ENCODE data around the gene IRS2. TPM values are rescaled to one million over a fixed set of nuclear protein-coding genes. Genes with fewer than 3 reads are reported as not detected.

The IRS2 gene
- total RNA-seq, 1 donor from 2014 or later = 42.4 TPM

- intact Hi-C loops (cut with DNase I) = loop anchor here (5.0 to 10.0 kb wide), 7 partner anchors 84 to 1574 kb away; partner anchors contain the start of genes ABHD13 and LIG4
- no peak for DNase-seq (ENCODE audit: low spot score in 2 of 2)
- Histone ChIP-seq H3K4me1 (peaks cover 7 to 9% of the 10 kb centered on the region in 2 donors), H3K27ac (peak overlapping the region; percentile 12 to 62), H3K4me3 (peak overlapping the region in 1 of 2 donors; percentile 81), H3K27me3 (no peaks in the 10 kb centered on the region), H3K9me3 (no peaks in the 10 kb centered on the region), H3K36me3 (peaks cover 9% of the 10 kb centered on the region in 2 donors)
- TF ChIP-seq, protein P1, sequence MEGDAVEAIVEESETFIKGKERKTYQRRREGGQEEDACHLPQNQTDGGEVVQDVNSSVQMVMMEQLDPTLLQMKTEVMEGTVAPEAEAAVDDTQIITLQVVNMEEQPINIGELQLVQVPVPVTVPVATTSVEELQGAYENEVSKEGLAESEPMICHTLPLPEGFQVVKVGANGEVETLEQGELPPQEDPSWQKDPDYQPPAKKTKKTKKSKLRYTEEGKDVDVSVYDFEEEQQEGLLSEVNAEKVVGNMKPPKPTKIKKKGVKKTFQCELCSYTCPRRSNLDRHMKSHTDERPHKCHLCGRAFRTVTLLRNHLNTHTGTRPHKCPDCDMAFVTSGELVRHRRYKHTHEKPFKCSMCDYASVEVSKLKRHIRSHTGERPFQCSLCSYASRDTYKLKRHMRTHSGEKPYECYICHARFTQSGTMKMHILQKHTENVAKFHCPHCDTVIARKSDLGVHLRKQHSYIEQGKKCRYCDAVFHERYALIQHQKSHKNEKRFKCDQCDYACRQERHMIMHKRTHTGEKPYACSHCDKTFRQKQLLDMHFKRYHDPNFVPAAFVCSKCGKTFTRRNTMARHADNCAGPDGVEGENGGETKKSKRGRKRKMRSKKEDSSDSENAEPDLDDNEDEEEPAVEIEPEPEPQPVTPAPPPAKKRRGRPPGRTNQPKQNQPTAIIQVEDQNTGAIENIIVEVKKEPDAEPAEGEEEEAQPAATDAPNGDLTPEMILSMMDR (IDR thresholded peaks at IDR 0.05) = no peak
Measured at GRCh38 chr13:109788372-109789111, 2.2 kb upstream of the IRS2 start.

- H3K36me3 ChIP-seq = peaks cover 21% of the 10 kb centered on the region in 2 donors
- H3K9me3 ChIP-seq = no peaks in the 10 kb centered on the region
- intact Hi-C loops (cut with DNase I) = loop anchor here (2.0 to 10.0 kb wide), 9 partner anchors 85 to 1573 kb away; partner anchors contain the start of genes ABHD13 and LIG4
- DNase-seq (ENCODE audit: low spot score in 2 of 2) = peak in 1 of 2 donors; percentile 74
- no peaks in the 10 kb centered on the region for H3K27me3 ChIP-seq
- peak overlapping the region; percentile 91 to 93 for H3K27ac ChIP-seq
- peaks cover 14 to 17% of the 10 kb centered on the region in 2 donors for H3K4me1 ChIP-seq
- TF ChIP-seq, protein P1 (IDR thresholded peaks at IDR 0.05) = no peak
- peak overlapping the region; percentile 81 to 82 for H3K4me3 ChIP-seq
Measured at GRCh38 chr13:109787135-109787954, 962 bp upstream of the IRS2 start.

DNA sequence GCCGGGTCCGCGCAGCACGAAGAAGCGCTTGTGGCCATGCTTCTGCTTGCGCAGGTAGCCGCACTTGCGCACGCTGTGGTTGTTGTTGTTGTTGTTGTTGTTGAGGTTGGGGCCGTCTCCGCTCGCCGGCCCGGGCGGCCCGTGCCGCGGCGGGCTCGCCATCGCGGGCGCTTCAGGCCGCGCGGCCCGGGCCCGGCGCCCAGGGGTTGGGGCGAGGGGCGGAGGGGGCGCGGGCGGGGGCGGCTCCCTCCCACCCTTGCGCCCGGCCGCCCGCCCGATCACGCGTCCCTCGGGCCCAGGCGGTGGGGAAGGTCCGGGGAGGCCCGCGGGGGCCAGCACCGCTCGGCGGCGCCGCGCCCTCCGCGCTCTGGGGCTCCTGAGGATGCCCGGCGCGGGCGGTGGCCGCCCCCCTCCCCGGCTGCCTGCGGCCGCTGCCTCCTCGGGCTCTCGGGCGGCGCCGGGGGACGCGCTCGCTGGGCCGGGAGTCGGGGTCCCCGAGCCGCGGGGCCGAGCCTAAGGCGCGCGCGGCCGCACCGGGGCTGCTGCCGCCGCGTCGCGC lies 412 bp downstream of the IRS2 start:
- TF ChIP-seq, protein P1 (IDR thresholded peaks at IDR 0.05) = no peak
- H3K27ac ChIP-seq = peak overlapping the region; percentile 76 to 88
- no peaks in the 10 kb centered on the region for H3K9me3 ChIP-seq
- H3K36me3 ChIP-seq = peaks cover 33 to 35% of the 10 kb centered on the region in 2 donors
- peak overlapping the region; percentile 85 for H3K4me3 ChIP-seq
- intact Hi-C loops (cut with DNase I) = loop anchor here (1.0 to 10.0 kb wide), 11 partner anchors 86 to 1571 kb away; partner anchors contain the start of genes ABHD13 and LIG4
- no peak for DNase-seq (ENCODE audit: low spot score in 2 of 2)
- H3K27me3 ChIP-seq = no peaks in the 10 kb centered on the region
- peaks cover 14 to 24% of the 10 kb centered on the region in 2 donors for H3K4me1 ChIP-seq

DNA sequence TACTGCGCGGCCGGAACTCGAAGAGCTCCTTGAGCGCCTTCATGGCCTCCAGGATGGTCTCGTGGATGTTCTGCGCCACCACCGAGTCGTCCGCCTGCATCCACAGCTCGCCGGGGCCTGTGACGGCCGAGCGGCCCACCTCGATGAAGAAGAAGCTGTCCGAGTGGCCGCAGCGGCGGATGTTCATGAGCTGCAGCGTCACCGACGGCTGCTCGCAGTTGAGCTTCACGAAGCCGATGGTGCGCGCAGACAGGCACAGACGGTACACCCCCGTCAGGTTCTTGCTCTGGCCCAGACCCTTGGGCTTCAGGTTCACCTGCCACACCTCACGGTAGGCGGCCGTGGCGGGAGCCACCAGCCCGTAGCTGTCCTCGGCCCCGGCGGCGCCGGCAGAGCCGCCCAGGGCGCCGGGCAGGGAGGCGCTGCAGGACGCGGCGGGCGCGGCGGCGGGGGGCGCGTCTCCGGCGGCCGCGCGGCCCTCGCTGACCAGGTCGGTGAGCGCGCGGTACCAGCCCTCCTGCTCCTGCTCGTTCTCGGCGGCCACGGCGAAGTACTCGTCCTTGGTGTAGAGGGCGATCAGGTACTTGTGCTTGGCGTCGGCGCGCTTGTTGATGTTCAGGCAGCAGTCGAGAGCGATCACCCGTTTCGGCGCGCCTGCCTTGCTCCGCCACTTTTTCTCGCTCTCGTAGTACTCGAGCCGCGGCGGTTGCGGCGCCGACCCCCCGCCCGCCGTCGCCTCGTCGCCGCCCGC lies 1.1 kb downstream of the IRS2 start:
- peak in 1 of 2 donors; percentile 76 for DNase-seq (ENCODE audit: low spot score in 2 of 2)
- intact Hi-C loops (cut with DNase I) = loop anchor here (2.0 to 10.0 kb wide), 8 partner anchors 87 to 1571 kb away; partner anchors contain the start of genes ABHD13 and LIG4
- no peaks in the 10 kb centered on the region for H3K9me3 ChIP-seq
- TF ChIP-seq, protein P1 (IDR thresholded peaks at IDR 0.05) = no peak
- H3K4me1 ChIP-seq = peaks cover 14 to 24% of the 10 kb centered on the region in 2 donors
- H3K27me3 ChIP-seq = no peaks in the 10 kb centered on the region
- H3K4me3 ChIP-seq = peak overlapping the region; percentile 85
- H3K27ac ChIP-seq = peak overlapping the region; percentile 76 to 88
- H3K36me3 ChIP-seq = peaks cover 35 to 42% of the 10 kb centered on the region in 2 donors
